Right renal cortex interstitium (tissue), 3 donors: ENCODE results near the gene AMOT. TPM values are rescaled to one million over a fixed set of nuclear protein-coding genes. Genes with fewer than 3 reads are reported as not detected.

Experiments
- DNase-seq, 3 donors: peaks; one replicate each; pipeline ENCODE4 v3.0.0-alpha.2; 2013; ENCODE audit warnings: low read depth in 3 of 3, low spot score in 2 of 3
- polyA plus RNA-seq, 3 donors: library from polyadenylated mRNA; unstranded; fragments of 120-200 nt; gene quantifications; one replicate each; pipeline ENCODE4 v1.2.1, GENCODE V29; 2013; ENCODE audit not compliant: insufficient read length in 3 of 3

The AMOT gene
- polyA plus RNA-seq, 3 donors = 64.1 to 77.9 (median 64.8) TPM

GRCh38 chrX:112841820-112842157 is 1.2 kb upstream of the AMOT start:
- DNase-seq = no peak

GRCh38 chrX:112841114-112841819 is 636 bp upstream of the AMOT start:
- peak in 1 of 3 donors; percentile 78 for DNase-seq

DNA sequence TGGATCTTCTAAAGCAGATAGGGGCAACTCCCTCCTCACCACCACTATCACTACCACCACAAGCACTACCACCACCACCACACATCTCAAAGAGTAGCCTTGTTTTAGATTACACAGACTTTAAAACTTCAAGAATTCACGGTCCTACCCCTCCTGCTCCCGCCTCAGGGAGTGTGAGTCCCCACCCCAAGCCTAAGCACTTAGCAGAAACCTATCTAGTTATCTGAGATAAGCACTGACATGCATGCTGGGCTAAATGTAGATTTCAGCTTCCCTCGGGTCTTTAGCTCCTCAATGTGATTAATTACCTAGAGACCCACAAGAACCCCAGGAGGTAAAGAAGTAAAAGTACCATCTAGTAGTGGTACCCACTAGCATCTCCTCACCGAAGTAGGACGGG is 775 bp downstream of the AMOT start:
- DNase-seq = no peak

DNA sequence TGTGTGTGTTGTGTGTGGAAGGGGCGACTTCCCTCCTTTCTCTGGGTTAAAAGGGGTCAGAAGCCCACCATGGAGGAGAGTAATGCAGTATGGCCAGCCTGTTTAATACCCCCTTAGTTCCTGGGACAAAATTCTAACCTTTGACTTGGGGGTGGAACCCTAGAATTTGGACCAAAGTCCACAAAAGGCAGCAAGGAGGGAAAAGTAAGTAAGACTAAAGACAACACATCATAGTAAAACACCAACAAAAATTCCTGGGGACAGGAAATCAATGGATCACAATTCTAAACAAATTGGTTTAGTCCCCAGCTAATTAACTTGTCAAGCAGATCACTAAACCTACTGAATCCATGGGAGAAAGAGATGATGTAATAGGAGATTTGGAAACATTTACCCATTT is 3.1 kb downstream of the AMOT start:
- no peak for DNase-seq

GRCh38 chrX:112835019-112835418 is 5.6 kb downstream of the AMOT start:
- DNase-seq = no peak

DNA sequence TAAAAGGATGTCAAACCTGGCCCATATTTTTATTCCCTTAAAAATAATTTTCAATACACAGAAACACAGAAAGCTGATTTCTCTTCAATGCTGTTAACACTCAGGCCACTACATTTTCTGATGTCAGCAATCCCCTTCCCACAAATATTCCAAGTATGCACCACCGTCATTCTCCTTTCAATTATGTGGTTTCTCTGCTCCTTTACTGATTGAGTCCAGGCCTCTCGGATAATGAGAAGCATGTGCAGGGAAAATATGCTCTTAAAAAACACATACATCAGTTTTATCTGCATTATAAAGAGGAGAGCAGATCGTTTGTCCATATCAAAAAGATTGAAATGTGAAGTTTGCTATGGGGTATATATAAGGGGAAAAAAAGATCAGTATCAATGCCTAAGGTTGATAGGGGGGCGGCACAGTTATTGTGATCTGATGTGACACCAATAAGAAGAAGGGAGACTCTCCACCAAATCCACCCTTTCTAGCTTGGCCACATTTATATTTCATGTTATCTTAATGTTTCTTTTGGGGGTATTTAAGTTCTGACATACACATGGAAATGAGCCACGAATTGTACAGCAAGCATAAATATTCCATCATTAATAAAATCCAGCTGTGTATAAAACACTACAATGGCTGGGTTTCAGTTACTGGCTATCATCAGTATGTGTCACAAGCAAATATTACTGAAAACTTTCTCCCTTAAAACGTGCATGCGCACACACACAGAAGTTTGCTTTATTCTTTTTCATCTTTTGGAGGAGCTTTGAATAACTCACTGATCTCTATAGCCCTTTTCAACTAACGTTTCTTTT is 6.4 kb downstream of the AMOT start:
- no peak for DNase-seq

DNA sequence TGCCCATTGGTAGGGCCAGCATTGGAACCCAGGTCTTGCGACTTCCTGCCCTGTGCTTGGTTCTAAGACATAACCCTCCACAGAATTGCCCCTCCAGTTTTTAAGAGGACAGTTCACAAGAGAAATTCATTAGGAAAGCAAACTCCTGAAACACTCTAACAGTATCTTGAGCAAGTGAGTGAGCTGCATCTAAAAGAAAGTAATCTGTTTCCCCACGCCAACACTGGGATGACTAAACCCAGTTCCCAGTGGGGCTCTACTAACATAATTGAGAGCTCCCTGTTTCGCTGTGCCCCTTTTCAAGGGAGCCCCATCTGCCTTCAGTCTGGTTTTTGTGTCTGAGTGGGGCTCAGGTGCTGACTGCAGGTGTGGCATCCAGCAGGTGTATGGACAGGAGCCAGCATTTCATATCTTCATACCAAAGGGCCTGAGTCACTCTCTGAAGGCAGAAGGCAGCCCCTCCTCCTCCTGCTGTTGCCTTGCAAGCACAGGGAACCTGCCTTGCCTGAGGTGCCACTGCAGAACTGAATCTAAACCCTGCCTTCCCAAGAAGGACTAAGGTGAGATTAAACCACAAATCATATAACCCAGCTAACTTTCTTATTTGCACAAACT is 8.0 kb downstream of the AMOT start:
- DNase-seq = no peak

DNA sequence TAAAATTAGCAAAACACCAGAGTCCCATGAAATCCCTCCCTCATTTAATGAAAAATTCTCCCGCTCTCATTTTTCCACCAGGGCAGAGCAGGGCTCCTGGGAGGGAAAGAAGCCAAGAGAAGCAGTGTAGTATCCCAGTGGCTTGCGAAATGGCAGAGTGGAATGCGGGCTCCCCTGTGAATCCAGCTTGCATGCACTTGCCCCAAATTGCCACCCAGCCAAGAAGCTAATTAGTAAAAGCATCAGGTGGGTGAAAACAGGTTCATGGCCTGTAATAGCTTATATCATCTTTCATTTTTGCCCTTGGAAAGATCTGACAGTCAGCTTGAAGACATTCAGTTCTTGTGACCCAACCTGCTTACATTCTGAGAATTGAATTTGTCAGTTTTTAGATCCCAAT is 10.1 kb downstream of the AMOT start:
- no peak for DNase-seq

GRCh38 chrX:112827292-112827903 is 13.2 kb downstream of the AMOT start:
- no peak for DNase-seq

DNA sequence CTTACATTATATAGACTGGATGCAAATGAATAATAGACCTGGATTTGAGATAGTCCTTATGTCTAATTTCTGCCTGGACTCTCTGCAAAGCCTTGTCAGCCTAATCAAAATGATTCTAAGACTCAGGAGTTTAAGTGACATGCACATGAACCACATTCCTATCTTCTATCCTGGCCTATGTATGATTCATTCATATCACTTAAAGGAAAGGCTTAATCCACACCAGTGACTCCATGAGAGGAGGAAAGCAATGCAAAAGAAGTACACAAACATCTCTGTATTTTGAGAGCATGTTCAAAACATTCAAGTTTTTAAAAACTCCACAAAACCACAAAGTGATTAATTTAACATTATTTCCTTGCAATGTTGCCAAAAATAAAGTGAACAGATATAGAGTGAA is 14.6 kb downstream of the AMOT start:
- no peak for DNase-seq

DNA sequence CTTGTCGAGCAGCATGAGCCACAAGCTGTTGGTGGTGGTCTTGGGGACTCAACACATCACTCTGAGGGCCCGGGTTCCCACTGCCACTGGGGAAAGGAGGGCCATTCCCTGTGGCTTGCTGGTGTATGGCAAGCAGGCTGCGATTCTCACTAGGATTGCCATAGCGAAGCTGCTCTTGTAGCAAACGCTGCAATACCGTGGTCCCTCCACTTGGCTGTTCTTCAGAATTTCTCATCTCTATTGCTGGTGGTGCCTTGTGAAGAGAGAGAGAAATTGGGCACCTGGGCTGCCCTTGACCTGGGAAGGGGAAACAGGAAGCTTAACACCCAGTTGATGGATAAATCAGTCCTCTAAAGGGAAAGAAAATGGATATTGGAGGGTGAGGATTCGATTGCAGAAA is 17.7 kb downstream of the AMOT start:
- no peak for DNase-seq

- no peak for DNase-seq
Observed at GRCh38 chrX:112820364-112821268, 20.0 kb downstream of the AMOT start.

GRCh38 chrX:112819813-112820212 is 20.8 kb downstream of the AMOT start:
- no peak for DNase-seq

DNA sequence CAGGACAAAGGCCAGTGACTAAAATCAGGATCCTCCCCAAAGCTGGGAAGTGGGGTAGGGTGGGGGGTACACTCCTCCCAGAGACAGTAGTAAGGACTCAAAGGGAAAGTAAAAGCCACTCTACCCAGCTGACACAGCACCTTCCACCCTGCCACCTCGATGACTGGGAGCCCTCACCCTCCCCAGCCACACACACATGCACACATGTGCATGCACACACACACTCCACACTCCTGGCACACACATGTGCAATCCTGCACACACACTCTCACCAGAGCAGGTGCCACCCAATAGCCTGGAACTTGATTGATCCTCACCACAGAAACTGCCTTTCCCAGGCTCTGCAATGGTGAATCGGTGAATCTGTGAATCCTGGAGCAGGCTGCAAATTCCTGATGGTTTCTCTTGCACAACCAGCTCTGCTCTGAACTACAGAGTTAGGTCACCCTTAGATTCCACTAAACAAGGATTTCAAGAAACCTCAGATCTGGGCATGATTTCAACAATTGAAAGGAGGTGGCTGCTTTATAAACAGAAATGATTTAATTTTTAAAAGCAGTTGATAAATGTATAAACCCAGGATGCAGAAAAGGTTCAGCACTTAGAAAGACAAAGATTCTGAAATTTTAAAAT is 21.5 kb downstream of the AMOT start:
- no peak for DNase-seq

DNA sequence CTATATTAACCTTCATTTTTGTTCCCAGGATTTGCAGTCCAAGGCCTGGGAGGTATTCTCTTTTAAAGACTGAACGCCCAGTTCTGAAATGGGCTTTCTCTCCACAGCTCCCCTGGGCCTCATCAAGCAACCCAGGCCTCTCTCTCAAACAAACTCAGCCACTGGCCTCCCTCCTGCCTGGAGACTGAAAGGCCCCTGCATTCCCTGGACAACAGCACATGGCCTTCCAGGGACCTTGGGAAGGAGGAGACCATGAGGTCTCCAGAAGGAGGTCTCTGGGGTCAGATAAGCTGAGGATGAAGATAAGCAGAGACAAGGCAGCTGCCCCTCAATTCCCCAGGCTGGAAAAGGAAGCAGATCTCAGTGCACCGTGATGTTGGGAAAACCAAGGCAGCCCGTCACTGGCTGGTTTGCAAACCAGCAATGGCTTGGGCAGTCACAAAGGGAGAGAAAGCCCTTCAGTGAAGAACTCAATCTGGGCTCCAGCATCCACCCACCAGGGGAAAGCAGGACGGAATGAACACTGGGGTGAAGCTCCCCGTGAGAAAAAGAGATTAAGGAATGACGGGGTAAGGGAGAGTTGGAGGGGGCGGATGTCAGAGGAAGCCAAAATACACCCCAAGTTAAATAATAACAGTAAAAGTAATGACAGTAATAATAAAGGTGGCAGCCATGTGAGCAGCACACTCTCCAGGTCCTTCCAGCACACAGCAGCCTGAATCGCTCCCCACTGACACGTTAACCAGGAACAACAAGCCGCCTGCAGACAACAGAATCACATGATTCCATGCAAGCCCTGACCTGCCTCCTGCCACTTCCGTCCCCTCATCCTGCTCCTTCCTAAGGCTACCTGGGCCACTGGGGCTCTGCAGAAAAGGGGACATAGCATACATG is 22.3 kb downstream of the AMOT start:
- no peak for DNase-seq

DNA sequence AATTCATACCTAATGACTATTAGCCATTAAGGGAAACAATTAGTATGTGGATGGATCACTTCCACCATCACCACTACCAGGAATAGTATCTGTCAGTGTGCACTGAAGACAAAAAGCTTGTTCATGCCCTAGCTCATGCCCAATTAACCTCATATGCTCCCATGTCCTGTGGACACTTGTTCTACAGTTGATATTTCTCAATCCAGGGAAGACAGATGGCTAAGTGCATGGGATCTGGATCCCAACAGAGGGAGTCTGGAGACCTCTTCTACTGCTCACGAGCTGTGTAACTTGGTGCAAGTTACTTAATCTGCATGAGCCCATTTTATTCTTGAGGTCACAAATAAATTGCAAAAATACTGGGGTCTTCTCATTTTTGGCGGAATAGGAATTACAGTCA is 23.7 kb downstream of the AMOT start:
- no peak for DNase-seq

DNA sequence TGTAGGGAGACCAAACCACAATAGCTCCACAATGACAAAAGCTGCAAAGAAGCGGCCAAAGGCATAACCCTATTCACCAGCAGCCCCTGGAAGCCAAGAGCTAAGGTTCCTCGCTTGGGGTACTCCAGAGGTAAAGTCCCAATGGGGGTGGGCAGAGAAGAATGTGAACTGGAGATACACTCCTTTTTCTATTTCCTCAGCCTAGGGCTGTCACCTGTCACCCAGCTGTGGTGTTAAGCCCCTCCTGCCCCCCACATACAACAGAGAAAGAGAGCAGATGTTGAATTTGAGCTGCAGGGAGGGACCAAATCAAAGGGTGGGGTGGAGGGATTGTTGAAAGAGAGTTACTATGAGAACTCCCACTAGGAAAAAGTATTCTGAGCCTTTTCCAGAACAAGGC is 26.1 kb downstream of the AMOT start:
- no peak for DNase-seq

DNA sequence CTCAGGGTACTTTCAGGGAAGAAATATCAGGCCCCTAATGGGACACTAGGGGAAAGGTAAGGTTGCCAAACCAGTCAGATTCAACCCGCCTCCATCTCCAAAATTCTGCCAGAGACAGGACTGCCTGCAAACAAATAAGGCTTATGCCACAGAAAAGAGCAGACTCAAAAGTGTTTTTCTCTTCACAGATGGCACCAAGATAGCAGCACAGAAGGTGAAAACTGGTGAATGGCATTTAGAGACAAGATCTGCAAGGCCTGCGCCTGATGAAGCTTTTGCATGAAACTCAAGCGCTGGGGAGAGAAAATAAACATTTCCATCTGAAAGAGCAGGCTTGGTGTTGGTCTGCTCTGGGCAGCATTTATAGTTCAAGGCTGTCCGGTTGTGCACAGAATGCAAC is 27.9 kb downstream of the AMOT start:
- DNase-seq = no peak

- no peak for DNase-seq
Observed at GRCh38 chrX:112808651-112809195, 31.9 kb downstream of the AMOT start.
